Activated T-cell treated with anti-CD3 and anti-CD28 coated beads, Interleukin-2, amount 50 U/mL, for 48 hours (primary cell): Measurements from ENCODE around the gene ASF1B.

Experiments used
- DNase-seq, 2 experiments: peaks; one replicate each; pipeline ENCODE4 v3.0.0-alpha.2; 2020

Gene ASF1B

GRCh38 chr19:14135355-14135754, 1.0 kb downstream of the ASF1B start:
- DNase-seq: no peak

- DNase-seq: no peak
Observed at GRCh38 chr19:14127929-14128509, 8.4 kb downstream of the ASF1B start.

GRCh38 chr19:14127176-14127575, 9.2 kb downstream of the ASF1B start:
- no peak for DNase-seq

- no peak for DNase-seq
Observed at GRCh38 chr19:14122924-14123323, 13.5 kb downstream of the ASF1B start.

GRCh38 chr19:14120497-14120780, 15.9 kb downstream of the ASF1B start:
- no peak for DNase-seq

- DNase-seq: no peak
Observed at GRCh38 chr19:14119644-14120496, 16.5 kb downstream of the ASF1B start.

GRCh38 chr19:14119146-14119545, 17.2 kb downstream of the ASF1B start:
- no peak for DNase-seq

- peak; percentile 48 to 52 for DNase-seq
Observed at GRCh38 chr19:14118165-14119051, 18.0 kb downstream of the ASF1B start.

GRCh38 chr19:14117668-14118164, 18.7 kb downstream of the ASF1B start, which contains the start of gene PRKACA:
Gene PRKACA (minus strand): TSS chr19:14117762. CDS start chr19:14117547, 215 bp downstream.
- peak; percentile 97 to 99 for DNase-seq

GRCh38 chr19:14116918-14117578, 19.3 kb downstream of the ASF1B start:
- DNase-seq: no peak

- no peak for DNase-seq
Observed at GRCh38 chr19:14116525-14116917, 19.9 kb downstream of the ASF1B start.

GRCh38 chr19:14115756-14116155, 20.6 kb downstream of the ASF1B start:
- no peak for DNase-seq

GRCh38 chr19:14114854-14115253, 21.5 kb downstream of the ASF1B start:
- peak; percentile 75 to 78 for DNase-seq

GRCh38 chr19:14114439-14114838, 21.9 kb downstream of the ASF1B start:
- DNase-seq: no peak

GRCh38 chr19:14113762-14114414, 22.5 kb downstream of the ASF1B start:
- peak; percentile 77 to 78 for DNase-seq

- DNase-seq: no peak
Observed at GRCh38 chr19:14112809-14113385, 23.5 kb downstream of the ASF1B start.

- no peak for DNase-seq
Observed at GRCh38 chr19:14112051-14112808, 24.2 kb downstream of the ASF1B start.

GRCh38 chr19:14111486-14111885, 24.9 kb downstream of the ASF1B start:
- no peak for DNase-seq

GRCh38 chr19:14110650-14111049, 25.7 kb downstream of the ASF1B start:
- DNase-seq: no peak

- DNase-seq: no peak
Observed at GRCh38 chr19:14107581-14108461, 28.6 kb downstream of the ASF1B start.
